Activated naive CD8-positive, alpha-beta T cell treated with anti-CD3 and anti-CD28 coated beads for 36 hours (primary cell): Measurements from ENCODE around the gene TMEM140. TPM values are rescaled to one million over a fixed set of nuclear protein-coding genes. Genes with fewer than 3 reads are reported as not detected.

Experiments
- DNase-seq: peaks from one replicate; pipeline ENCODE4 v3.0.0; 2021
- H3K27ac Mint-ChIP-seq: one replicate; pipeline ENCODE4 v1.8.0; 2022; ENCODE audit warnings: mild to moderate bottlenecking, moderate library complexity, mixed read lengths
- H3K27me3 Mint-ChIP-seq: one replicate; pipeline ENCODE4 v1.8.0; 2022; ENCODE audit warnings: mild to moderate bottlenecking, mixed read lengths
- H3K36me3 Mint-ChIP-seq: one replicate; pipeline ENCODE4 v1.8.0; 2021; ENCODE audit warnings: mild to moderate bottlenecking, mixed read lengths
- H3K4me1 Mint-ChIP-seq: one replicate; pipeline ENCODE4 v1.8.0; 2021; ENCODE audit warnings: mixed read lengths
- H3K4me3 Mint-ChIP-seq: one replicate; pipeline ENCODE4 v1.8.0; 2022; ENCODE audit warnings: mild to moderate bottlenecking, moderate library complexity, mixed read lengths
- H3K9me3 Mint-ChIP-seq: one replicate; pipeline ENCODE4 v1.8.0; 2022; ENCODE audit warnings: mixed read lengths
- total RNA-seq, 2 experiments: library from RNA; stranded (reverse); gene quantifications; one replicate each; pipeline ENCODE4 v1.2.3, GENCODE V29; 2021

The TMEM140 gene
- total RNA-seq, 2 experiments from 2014 or later = 12.7 to 12.8 TPM

GRCh38 chr7:135175931-135176330 is 28.1 kb downstream of the TMEM140 start:
- peaks cover 8% of the 10 kb centered on the region for H3K4me1 Mint-ChIP-seq
- peaks cover 14% of the 10 kb centered on the region for H3K9me3 Mint-ChIP-seq
- no peak overlapping the region for H3K4me3 Mint-ChIP-seq
- no peaks in the 10 kb centered on the region for H3K27me3 Mint-ChIP-seq
- H3K27ac Mint-ChIP-seq = no peak overlapping the region
- H3K36me3 Mint-ChIP-seq = peaks cover 18% of the 10 kb centered on the region
- DNase-seq = no peak

- Mint-ChIP-seq H3K9me3 (peaks cover 22% of the 10 kb centered on the region), H3K36me3 (peaks cover 26% of the 10 kb centered on the region), H3K27ac (no peak overlapping the region), H3K4me3 (no peak overlapping the region), H3K27me3 (no peaks in the 10 kb centered on the region), H3K4me1 (peaks cover under 1% of the 10 kb centered on the region)
- no peak for DNase-seq
These were observed 29.3 kb downstream of the TMEM140 start for GRCh38 chr7:135177028-135177696.

GRCh38 chr7:135178364-135178763 is 30.5 kb downstream of the TMEM140 start:
- peaks cover 27% of the 10 kb centered on the region for H3K9me3 Mint-ChIP-seq
- no peak overlapping the region for H3K4me3 Mint-ChIP-seq
- no peaks in the 10 kb centered on the region for H3K4me1 Mint-ChIP-seq
- no peaks in the 10 kb centered on the region for H3K27me3 Mint-ChIP-seq
- H3K27ac Mint-ChIP-seq = no peak overlapping the region
- peaks cover 37% of the 10 kb centered on the region for H3K36me3 Mint-ChIP-seq
- DNase-seq = no peak

GRCh38 chr7:135179321-135179925 is 31.6 kb downstream of the TMEM140 start:
- Mint-ChIP-seq H3K36me3 (peaks cover 48% of the 10 kb centered on the region), H3K27me3 (no peaks in the 10 kb centered on the region), H3K9me3 (peaks cover 33% of the 10 kb centered on the region), H3K4me1 (no peaks in the 10 kb centered on the region), H3K27ac (no peak overlapping the region), H3K4me3 (no peak overlapping the region)
- DNase-seq = no peak

GRCh38 chr7:135180122-135180521 is 32.2 kb downstream of the TMEM140 start:
- no peaks in the 10 kb centered on the region for H3K4me1 Mint-ChIP-seq
- no peaks in the 10 kb centered on the region for H3K27me3 Mint-ChIP-seq
- H3K36me3 Mint-ChIP-seq = peaks cover 54% of the 10 kb centered on the region
- H3K27ac Mint-ChIP-seq = no peak overlapping the region
- H3K4me3 Mint-ChIP-seq = no peak overlapping the region
- H3K9me3 Mint-ChIP-seq = peaks cover 33% of the 10 kb centered on the region
- DNase-seq = no peak

- no peak overlapping the region for H3K27ac Mint-ChIP-seq
- peaks cover 64% of the 10 kb centered on the region for H3K36me3 Mint-ChIP-seq
- peaks cover 33% of the 10 kb centered on the region for H3K9me3 Mint-ChIP-seq
- no peak overlapping the region for H3K4me3 Mint-ChIP-seq
- H3K4me1 Mint-ChIP-seq = no peaks in the 10 kb centered on the region
- no peaks in the 10 kb centered on the region for H3K27me3 Mint-ChIP-seq
- DNase-seq = no peak
These were observed 33.5 kb downstream of the TMEM140 start for GRCh38 chr7:135181261-135181928.

- no peak overlapping the region for H3K4me3 Mint-ChIP-seq
- H3K9me3 Mint-ChIP-seq = peaks cover 33% of the 10 kb centered on the region
- H3K36me3 Mint-ChIP-seq = peaks cover 67% of the 10 kb centered on the region
- DNase-seq = no peak
- H3K4me1 Mint-ChIP-seq = no peaks in the 10 kb centered on the region
- no peaks in the 10 kb centered on the region for H3K27me3 Mint-ChIP-seq
- no peak overlapping the region for H3K27ac Mint-ChIP-seq
These were observed 34.2 kb downstream of the TMEM140 start for GRCh38 chr7:135181929-135182678.

GRCh38 chr7:135183478-135183877 is 35.6 kb downstream of the TMEM140 start:
- Mint-ChIP-seq H3K4me3 (no peak overlapping the region), H3K36me3 (peaks cover 74% of the 10 kb centered on the region), H3K4me1 (no peaks in the 10 kb centered on the region), H3K9me3 (peaks cover 33% of the 10 kb centered on the region), H3K27me3 (no peaks in the 10 kb centered on the region), H3K27ac (no peak overlapping the region)
- DNase-seq = no peak

GRCh38 chr7:135184254-135184841 is 36.5 kb downstream of the TMEM140 start:
- H3K4me3 Mint-ChIP-seq = no peak overlapping the region
- H3K27me3 Mint-ChIP-seq = no peaks in the 10 kb centered on the region
- H3K4me1 Mint-ChIP-seq = no peaks in the 10 kb centered on the region
- DNase-seq = no peak
- no peak overlapping the region for H3K27ac Mint-ChIP-seq
- peaks cover 73% of the 10 kb centered on the region for H3K36me3 Mint-ChIP-seq
- H3K9me3 Mint-ChIP-seq = peaks cover 27% of the 10 kb centered on the region

GRCh38 chr7:135185471-135186260 is 37.8 kb downstream of the TMEM140 start:
- Mint-ChIP-seq H3K27ac (no peak overlapping the region), H3K27me3 (no peaks in the 10 kb centered on the region), H3K4me1 (no peaks in the 10 kb centered on the region), H3K4me3 (no peak overlapping the region), H3K9me3 (peaks cover 19% of the 10 kb centered on the region), H3K36me3 (peaks cover 71% of the 10 kb centered on the region)
- no peak for DNase-seq

- H3K27me3 Mint-ChIP-seq = no peaks in the 10 kb centered on the region
- H3K4me3 Mint-ChIP-seq = no peak overlapping the region
- H3K27ac Mint-ChIP-seq = no peak overlapping the region
- H3K4me1 Mint-ChIP-seq = no peaks in the 10 kb centered on the region
- H3K9me3 Mint-ChIP-seq = peaks cover 17% of the 10 kb centered on the region
- no peak for DNase-seq
- peaks cover 68% of the 10 kb centered on the region for H3K36me3 Mint-ChIP-seq
These were observed 38.3 kb downstream of the TMEM140 start for GRCh38 chr7:135186261-135186540.

- H3K36me3 Mint-ChIP-seq = peaks cover 65% of the 10 kb centered on the region
- H3K27ac Mint-ChIP-seq = no peak overlapping the region
- no peaks in the 10 kb centered on the region for H3K4me1 Mint-ChIP-seq
- no peak overlapping the region for H3K4me3 Mint-ChIP-seq
- no peak for DNase-seq
- H3K9me3 Mint-ChIP-seq = peaks cover 12% of the 10 kb centered on the region
- H3K27me3 Mint-ChIP-seq = no peaks in the 10 kb centered on the region
These were observed 39.0 kb downstream of the TMEM140 start for GRCh38 chr7:135186841-135187253.

GRCh38 chr7:135188298-135188984 is 40.6 kb downstream of the TMEM140 start:
- no peaks in the 10 kb centered on the region for H3K4me1 Mint-ChIP-seq
- no peak overlapping the region for H3K4me3 Mint-ChIP-seq
- peaks cover 5% of the 10 kb centered on the region for H3K9me3 Mint-ChIP-seq
- H3K27me3 Mint-ChIP-seq = no peaks in the 10 kb centered on the region
- H3K27ac Mint-ChIP-seq = no peak overlapping the region
- H3K36me3 Mint-ChIP-seq = peaks cover 55% of the 10 kb centered on the region
- DNase-seq = no peak

GRCh38 chr7:135189221-135189662 is 41.4 kb downstream of the TMEM140 start:
- peaks cover 51% of the 10 kb centered on the region for H3K36me3 Mint-ChIP-seq
- H3K27me3 Mint-ChIP-seq = no peaks in the 10 kb centered on the region
- H3K9me3 Mint-ChIP-seq = no peaks in the 10 kb centered on the region
- no peaks in the 10 kb centered on the region for H3K4me1 Mint-ChIP-seq
- H3K27ac Mint-ChIP-seq = no peak overlapping the region
- DNase-seq = no peak
- H3K4me3 Mint-ChIP-seq = no peak overlapping the region
